GM19193 (cell line): ENCODE data around the gene FNDC5.
A peak's percentile ranks its signal among the peaks of the same experiment; 100 is the strongest.

ENCODE experiments used
- POLR2A ChIP-seq: IDR thresholded peaks from 4 replicates; pipeline ENCODE4 v1.6.1; 2011; ENCODE audit not compliant: insufficient read depth, insufficient read length; ENCODE audit errors: extremely low read depth

Gene FNDC5

DNA sequence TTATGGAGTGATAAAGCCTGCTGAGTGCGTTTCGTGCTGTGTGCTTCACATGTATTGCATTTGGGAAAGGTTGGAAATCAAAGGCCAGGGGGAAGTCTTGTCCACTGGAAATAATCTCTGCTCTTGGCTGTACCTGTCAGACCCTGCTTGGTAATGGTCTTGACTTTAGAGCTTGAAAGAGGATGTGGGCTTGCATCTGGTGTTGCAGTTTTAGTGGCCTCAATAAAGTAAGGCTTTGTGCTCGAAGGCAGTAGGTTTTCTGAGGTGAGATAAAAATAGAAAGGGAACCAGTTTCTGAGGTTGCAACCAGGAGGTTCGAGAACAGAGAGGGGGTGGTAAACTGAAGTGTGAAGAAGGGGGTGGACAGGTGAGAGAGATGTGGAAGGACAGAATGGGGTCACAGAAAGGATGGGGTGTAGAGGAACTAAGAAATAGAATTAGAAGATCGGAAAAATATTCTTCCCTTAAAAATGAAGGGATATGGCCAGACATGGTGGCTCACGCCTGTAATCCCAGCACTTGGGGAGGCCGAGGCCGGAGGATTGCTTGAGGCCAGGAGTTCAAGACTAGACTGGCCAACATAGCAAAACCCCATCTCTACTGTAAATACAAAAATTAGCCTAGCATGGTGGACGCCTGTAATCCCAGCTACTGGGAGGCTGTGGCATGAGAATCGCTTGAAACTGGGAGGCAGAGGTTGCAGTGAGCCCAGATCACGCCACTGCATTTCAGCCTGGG lies 51.7 kb downstream of the FNDC5 start:
- TF ChIP-seq POLR2A: no peak

DNA sequence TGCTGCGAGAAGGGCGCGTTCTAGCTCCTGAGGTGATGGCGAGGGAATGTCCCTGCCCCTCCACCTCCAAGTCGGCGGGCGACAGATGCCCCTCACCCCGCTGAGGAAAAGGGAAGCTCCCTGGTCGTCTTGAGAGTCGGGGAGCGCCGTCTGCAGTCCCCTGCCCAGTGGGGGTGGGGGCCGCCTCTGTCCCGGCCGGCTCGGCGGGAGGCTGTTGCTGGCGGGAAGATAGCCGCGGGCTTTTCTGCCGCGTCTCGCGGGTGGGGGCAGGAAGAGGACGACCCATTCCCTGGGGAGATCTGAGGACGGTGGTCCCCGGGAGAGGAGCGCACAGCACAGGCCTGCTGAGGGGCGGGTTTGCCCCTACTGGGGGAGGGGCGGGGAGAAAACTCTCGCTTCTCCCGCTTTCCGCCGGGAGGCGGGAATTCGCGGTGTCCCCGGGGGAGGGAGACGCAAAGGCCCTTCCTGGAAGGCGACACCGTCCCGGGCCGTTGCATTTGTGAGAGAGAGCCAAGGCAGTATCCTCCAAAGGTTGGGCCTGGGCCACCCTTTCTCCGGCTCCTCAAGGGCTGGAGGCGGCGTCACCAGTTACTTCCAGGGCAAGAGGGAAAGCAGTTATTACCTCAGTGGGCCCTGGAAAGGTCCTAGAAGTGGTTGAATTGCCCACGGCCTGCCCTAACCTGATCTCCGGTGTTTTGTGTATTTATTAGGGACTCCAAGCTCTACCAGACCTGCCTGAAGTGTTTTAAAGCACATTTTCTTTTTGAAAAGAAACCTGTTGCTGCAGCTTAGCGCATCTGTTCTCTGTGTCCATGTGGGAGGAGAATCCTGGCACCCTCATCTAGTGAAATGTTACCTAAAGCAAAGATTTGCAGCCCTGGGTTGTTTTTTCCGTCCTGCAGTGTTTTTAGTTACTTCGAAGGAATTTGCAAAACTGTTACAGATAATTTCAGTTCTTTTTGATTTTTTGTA lies 52.6 kb downstream of the FNDC5 start:
- peak; percentile 57 for TF ChIP-seq POLR2A

DNA sequence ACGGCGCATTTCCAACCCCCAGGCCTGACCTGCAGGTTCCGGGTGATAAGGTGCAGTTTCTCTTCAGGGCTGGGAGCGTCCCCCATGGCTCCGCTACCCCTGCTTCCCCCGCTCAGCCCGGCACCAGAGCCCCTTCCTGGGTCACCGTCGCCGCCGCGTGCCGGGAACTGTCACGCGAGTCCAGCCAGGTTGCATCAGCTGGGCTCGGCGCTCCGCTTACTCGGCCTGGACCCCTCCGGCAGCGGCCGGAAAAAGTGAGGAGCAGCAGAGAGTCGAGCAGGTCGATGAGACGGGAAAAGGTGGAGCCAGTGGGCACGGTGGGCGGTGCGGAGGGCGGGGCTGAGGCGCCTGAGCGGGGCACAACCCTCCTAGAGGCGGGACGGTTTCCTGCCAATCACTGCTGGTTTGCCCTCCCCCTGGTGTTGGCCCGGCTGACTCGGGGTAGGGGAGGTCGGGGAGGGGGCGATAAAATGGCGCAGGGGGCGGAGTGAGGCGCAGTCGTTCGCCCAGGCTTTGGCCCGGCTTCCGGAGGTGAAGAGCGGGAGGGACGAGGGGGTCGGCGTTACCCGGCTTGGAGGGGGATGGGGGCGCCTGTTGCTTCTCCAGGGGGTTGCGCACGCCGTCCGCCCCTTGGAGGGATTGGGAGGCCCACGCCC lies 53.4 kb downstream of the FNDC5 start, which contains the start of the genes S100PBP and YARS1:
TSS of gene S100PBP (plus strand) at position 495 of the 656 bp plus-strand sequence. CDS start 8,447 bp downstream, outside the sequence.
TSS of gene YARS1 (minus strand) at position 200 of the 656 bp plus-strand sequence. CDS start at position 86, 114 bp downstream.
- TF ChIP-seq POLR2A: peak; percentile 74

DNA sequence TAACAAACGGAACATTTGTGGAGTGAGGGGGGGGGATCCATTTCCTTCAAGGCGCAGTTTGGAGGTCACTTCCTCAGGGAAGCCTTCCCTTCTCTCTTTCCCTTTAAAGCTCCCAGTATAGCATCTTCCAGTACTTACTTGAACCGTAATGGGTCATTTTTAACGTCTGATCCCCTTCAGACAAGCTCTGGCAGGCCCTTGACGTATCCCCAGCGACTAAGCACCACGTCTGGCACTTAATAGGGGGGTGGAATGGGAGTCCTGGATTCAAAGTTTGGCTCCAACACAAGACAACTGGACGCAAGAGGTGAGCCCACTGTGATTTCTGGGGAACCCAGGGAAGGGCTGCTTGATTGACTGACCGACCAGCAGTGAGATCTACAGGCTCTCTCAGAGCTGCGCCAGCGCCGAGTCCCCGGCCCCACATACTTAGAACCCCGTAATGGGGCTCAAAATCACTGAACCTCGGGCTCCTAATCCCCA lies 54.0 kb downstream of the FNDC5 start:
- no peak for TF ChIP-seq POLR2A

DNA sequence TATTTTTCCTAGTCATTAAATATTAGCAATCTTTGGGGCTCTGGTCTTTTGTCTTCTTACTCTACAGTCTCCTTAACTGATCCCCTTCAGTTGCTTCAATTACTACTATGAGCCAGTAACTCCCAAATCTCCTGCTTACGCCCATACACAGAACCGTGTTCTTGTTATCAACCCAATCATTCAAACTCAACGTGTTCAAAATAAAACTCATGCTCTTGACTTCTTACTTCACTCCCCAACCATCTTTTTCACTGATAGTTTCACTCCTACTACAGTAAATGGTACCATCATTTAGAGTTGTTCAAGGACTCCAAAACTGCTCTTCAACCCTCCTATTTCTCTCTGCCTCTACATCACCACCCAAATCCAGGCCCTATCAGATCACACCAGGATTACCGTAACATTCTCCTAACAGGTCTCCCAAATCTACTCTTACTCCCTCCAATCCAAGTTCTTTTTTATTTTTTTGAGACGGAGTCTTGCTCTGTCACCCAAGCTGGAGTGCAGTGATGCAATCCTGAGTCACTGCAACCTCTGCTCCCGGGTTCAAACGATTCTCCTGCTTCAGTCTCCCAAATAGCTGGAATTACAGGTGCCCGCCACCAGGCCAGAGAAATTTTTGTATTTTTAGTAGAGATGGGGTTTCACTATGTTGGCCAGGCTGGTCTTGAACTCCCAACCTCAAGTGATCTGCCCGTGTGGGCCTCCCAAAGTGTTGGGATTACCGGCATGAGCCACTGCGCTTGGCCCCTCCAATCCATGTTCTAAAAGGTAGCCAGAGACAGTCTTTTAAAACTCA lies 56.6 kb downstream of the FNDC5 start:
- no peak for TF ChIP-seq POLR2A
